Fibroblast of the aortic adventitia (primary cell): ENCODE results near the gene PIGN. TPM values are rescaled to one million over a fixed set of nuclear protein-coding genes. Genes with fewer than 3 reads are reported as not detected.

Experiments used
- DNase-seq: peaks from one replicate; pipeline ENCODE4 v3.0.0-alpha.2; 2010; ENCODE audit warnings: low read depth
- H3K4me3 ChIP-seq: 2 replicates; pipeline ENCODE4 v1.5.1; 2011; ENCODE audit warnings: low read depth, mild to moderate bottlenecking, control low read depth, low read length, moderate library complexity
- CTCF ChIP-seq: IDR thresholded peaks from 2 replicates; pipeline ENCODE4 v1.5.1; 2011; ENCODE audit warnings: mild to moderate bottlenecking, low read length, control low read depth, inconsistent platforms; ENCODE audit not compliant: insufficient read depth
- total RNA-seq: library from RNA; depleted of rRNA; stranded (reverse); fragments of >200 nt; gene quantifications from 2 replicates; pipeline ENCODE4 v1.2.3, GENCODE V29; 2012; ENCODE audit warnings: low replicate concordance

PIGN gene
- total RNA-seq, 1 donor: 44.8 TPM

GRCh38 chr18:62140259-62140658 lies 46.6 kb downstream of the PIGN start:
- TF ChIP-seq CTCF: no peak
- no peak for DNase-seq
- H3K4me3 ChIP-seq: no peak overlapping the region

DNA sequence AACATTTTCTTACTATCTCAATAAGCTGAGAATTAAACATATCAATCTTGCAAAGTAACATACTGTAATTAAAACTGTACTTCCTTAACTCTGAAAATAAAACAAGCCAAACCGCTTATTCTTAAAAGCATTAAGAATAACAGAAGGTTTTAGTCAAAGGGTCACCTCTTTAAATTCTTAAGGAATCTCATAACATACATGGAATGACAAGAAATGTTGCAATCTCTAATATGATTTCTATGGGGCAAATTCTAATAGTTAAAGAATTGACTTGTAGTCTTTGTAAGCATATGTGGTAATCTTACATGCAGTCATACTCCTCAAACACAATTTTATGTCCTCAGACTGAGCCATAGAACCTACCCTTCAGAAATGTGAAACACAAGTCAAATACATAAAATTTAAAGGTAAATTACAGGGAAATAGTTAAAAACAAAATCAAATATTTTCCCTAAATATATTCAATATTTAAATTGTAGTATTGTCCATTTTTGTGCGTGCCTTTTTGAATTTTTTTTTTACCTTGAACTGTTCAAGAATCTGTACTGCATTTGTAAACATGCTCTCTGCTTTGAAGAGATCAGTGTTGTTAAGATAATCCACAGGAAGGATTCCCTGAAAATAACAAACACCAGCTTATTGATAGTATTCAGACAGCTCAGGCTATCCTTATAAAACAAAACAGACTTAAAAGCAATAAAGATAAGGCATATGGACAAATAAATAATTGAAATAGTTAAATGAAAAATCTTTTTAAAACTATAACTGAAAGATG lies 48.2 kb downstream of the PIGN start:
- no peak overlapping the region for H3K4me3 ChIP-seq
- DNase-seq: no peak
- TF ChIP-seq CTCF: no peak

GRCh38 chr18:62131301-62131909 lies 55.5 kb downstream of the PIGN start:
- TF ChIP-seq CTCF: peak; percentile 96
- DNase-seq: peak; percentile 82
- no peak overlapping the region for H3K4me3 ChIP-seq

DNA sequence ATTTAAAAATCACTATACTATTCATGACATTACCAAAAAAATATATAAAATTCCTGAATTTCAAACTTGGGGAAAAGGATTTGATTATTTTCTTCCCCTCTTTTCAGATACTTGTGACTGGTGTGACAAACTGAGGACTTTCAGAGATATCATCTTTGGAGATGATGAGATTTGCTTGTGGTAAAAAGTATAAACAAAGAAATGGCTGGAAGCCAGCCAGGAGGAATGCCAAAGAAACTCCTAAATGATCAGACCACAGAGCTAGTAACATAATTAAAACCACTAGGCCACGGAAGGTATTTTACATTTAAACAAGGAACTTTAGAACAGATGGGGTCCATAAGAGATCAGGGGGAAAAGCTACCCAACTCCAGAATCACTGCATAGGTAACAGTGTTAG lies 58.7 kb downstream of the PIGN start:
- no peak for TF ChIP-seq CTCF
- peak; percentile 45 for DNase-seq
- H3K4me3 ChIP-seq: no peak overlapping the region

GRCh38 chr18:62126737-62127136 lies 60.1 kb downstream of the PIGN start:
- no peak overlapping the region for H3K4me3 ChIP-seq
- DNase-seq: no peak
- TF ChIP-seq CTCF: no peak

DNA sequence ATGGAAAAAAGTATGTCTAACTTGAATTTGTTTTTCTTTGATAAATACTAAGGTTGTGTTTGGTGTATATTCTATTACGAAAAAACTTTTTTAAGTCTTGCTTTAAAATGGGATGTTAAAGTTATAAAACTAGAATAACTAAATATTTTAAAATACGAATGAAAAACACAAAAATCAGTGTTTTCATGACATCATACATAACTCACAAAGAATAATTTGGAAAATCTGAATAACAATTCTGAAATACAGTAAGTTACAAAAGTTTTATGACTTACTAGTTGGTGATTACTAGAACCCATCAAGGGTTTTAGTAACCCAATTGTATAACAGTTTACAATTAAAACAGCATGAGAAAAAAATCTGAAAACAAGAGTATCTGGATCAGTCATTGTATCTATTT lies 61.2 kb downstream of the PIGN start:
- no peak for TF ChIP-seq CTCF
- H3K4me3 ChIP-seq: no peak overlapping the region
- DNase-seq: no peak
